ENCODE measurements around the gene FAM174C.

FAM174C gene

GRCh38 chr19:1327125-1327524, 51.8 kb downstream of the FAM174C start:
- DNase-seq = no peak
